GM21381 (cell line): ENCODE data around the gene COX4I2.
"Not testable (repeated sequence)": the region's sequence is repeated elsewhere in the genome, so short reads cannot be mapped to it uniquely, and the experiment has no call there.

ENCODE experiments used
- ATAC-seq: cut with Tn5 transposase; IDR thresholded peaks from one replicate; pipeline ENCODE4 v1.9.1; 2021; ENCODE audit warnings: mild to moderate bottlenecking, moderate library complexity; ENCODE audit not compliant: unreplicated experiment

Gene COX4I2

GRCh38 chr20:31607640-31608250, 30.0 kb upstream of the COX4I2 start:
- no peak for ATAC-seq

GRCh38 chr20:31608251-31608945, 29.3 kb upstream of the COX4I2 start:
- ATAC-seq, result no peak

- ATAC-seq, result not testable (repeated sequence)
Measured at GRCh38 chr20:31612271-31612640, 25.5 kb upstream of the COX4I2 start.

- ATAC-seq, result no peak
Measured at GRCh38 chr20:31615416-31615815, 22.3 kb upstream of the COX4I2 start.

GRCh38 chr20:31617432-31618104, 20.1 kb upstream of the COX4I2 start:
- no peak for ATAC-seq

- ATAC-seq, result no peak
Measured at GRCh38 chr20:31620246-31620645, 17.5 kb upstream of the COX4I2 start.

- ATAC-seq, result not testable (repeated sequence)
Measured at GRCh38 chr20:31623123-31623505, 14.6 kb upstream of the COX4I2 start.

GRCh38 chr20:31626534-31626933, 11.2 kb upstream of the COX4I2 start:
- ATAC-seq, result not testable (repeated sequence)

GRCh38 chr20:31628057-31628456, 9.7 kb upstream of the COX4I2 start:
- ATAC-seq, result not testable (repeated sequence)

GRCh38 chr20:31630187-31630790, 7.4 kb upstream of the COX4I2 start:
- no peak for ATAC-seq

- no peak for ATAC-seq
Measured at GRCh38 chr20:31632548-31633338, 5.0 kb upstream of the COX4I2 start.

GRCh38 chr20:31633339-31633914, 4.3 kb upstream of the COX4I2 start:
- ATAC-seq, result no peak

GRCh38 chr20:31638317-31638716, 605 bp downstream of the COX4I2 start:
- no peak for ATAC-seq

- no peak for ATAC-seq
Measured at GRCh38 chr20:31638816-31639215, 1.1 kb downstream of the COX4I2 start.

GRCh38 chr20:31640259-31640658, 2.5 kb downstream of the COX4I2 start:
- ATAC-seq, result no peak

- no peak for ATAC-seq
Measured at GRCh38 chr20:31641391-31641790, 3.7 kb downstream of the COX4I2 start.

GRCh38 chr20:31642837-31643236, 5.1 kb downstream of the COX4I2 start:
- no peak for ATAC-seq

- ATAC-seq, result no peak
Measured at GRCh38 chr20:31643522-31643921, 5.8 kb downstream of the COX4I2 start.

- ATAC-seq, result no peak
Measured at GRCh38 chr20:31644701-31645100, 7.0 kb downstream of the COX4I2 start.

GRCh38 chr20:31648104-31648503, 10.4 kb downstream of the COX4I2 start:
- ATAC-seq, result not testable (repeated sequence)
